SK-N-SH treated with all-trans-retinoic acid at 6 μM for 48 hours (cell line): Measurements from ENCODE around the gene MIA3.

Experiments
- ATAC-seq: fragments of 200-7000 bp; cut with Tn5 transposase; 3 replicates; pipeline ENCODE4 v1.9.1; 2020; ENCODE audit warnings: mild to moderate bottlenecking, moderate library complexity
- ARNTL ChIP-seq: fragments of 450-650 bp; formaldehyde crosslinking; IDR thresholded peaks from 2 replicates; pipeline ENCODE4 v1.5.0; 2020; ENCODE audit warnings: low read depth, mild to moderate bottlenecking, moderate library complexity, borderline replicate concordance
- CSDC2 ChIP-seq: fragments of 250-450 bp; sonication (Bioruptor Pico); IDR thresholded peaks from 2 replicates; pipeline ENCODE4 v1.5.0; 2020; ENCODE audit warnings: mild to moderate bottlenecking, moderate library complexity
- ESRRG ChIP-seq: fragments of 250-450 bp; sonication (Bioruptor Pico); IDR thresholded peaks from 2 replicates; pipeline ENCODE4 v1.6.1; 2021; ENCODE audit warnings: mild to moderate bottlenecking
- GLIS3 ChIP-seq: fragments of 250-450 bp; sonication (Bioruptor Pico); IDR thresholded peaks from 2 replicates; pipeline ENCODE4 v1.5.0; 2020; ENCODE audit warnings: mild to moderate bottlenecking, moderate library complexity
- OSR1 ChIP-seq: fragments of 250-450 bp; sonication (Bioruptor Pico); IDR thresholded peaks from 2 replicates; pipeline ENCODE4 v1.8.0; 2022; ENCODE audit warnings: moderate library complexity, mild to moderate bottlenecking, inconsistent platforms
- PPARA ChIP-seq: fragments of 250-450 bp; sonication (Bioruptor Pico); IDR thresholded peaks from 2 replicates; pipeline ENCODE4 v1.5.0; 2020; ENCODE audit warnings: mild to moderate bottlenecking, borderline replicate concordance
- RARB ChIP-seq: fragments of 250-450 bp; sonication (Bioruptor Pico); IDR thresholded peaks from 2 replicates; pipeline ENCODE4 v1.8.0; 2021; ENCODE audit warnings: mild to moderate bottlenecking, moderate library complexity
- SNAI2 ChIP-seq: fragments of 250-450 bp; sonication (Bioruptor Pico); IDR thresholded peaks from 2 replicates; pipeline ENCODE4 v1.5.0; 2020; ENCODE audit warnings: mild to moderate bottlenecking, moderate library complexity
- TCF4 ChIP-seq: fragments of 250-450 bp; sonication (Bioruptor Pico); IDR thresholded peaks from 2 replicates; pipeline ENCODE4 v1.8.0; 2021; ENCODE audit warnings: mild to moderate bottlenecking, moderate library complexity, borderline replicate concordance
- ZC3H10 ChIP-seq: fragments of 250-450 bp; sonication (Bioruptor Pico); IDR thresholded peaks from 2 replicates; pipeline ENCODE4 v1.5.1; 2021; ENCODE audit warnings: mild to moderate bottlenecking, moderate library complexity
- ZFP3 ChIP-seq: fragments of 250-450 bp; sonication (Bioruptor Pico); IDR thresholded peaks from 2 replicates; pipeline ENCODE4 v1.5.0; 2020; ENCODE audit warnings: mild to moderate bottlenecking, moderate library complexity
- ZFP30 ChIP-seq: fragments of 450-650 bp; formaldehyde crosslinking; IDR thresholded peaks from 2 replicates; pipeline ENCODE4 v1.5.0; 2022; ENCODE audit warnings: mild to moderate bottlenecking, moderate library complexity
- ZNF565 ChIP-seq: fragments of 450-650 bp; formaldehyde crosslinking; conservative IDR thresholded peaks from 2 replicates; pipeline ENCODE4 v1.5.0; 2020; ENCODE audit warnings: low read depth, mild to moderate bottlenecking, moderate library complexity
- ZNF70 ChIP-seq: fragments of 450-650 bp; formaldehyde crosslinking; IDR thresholded peaks from 2 replicates; pipeline ENCODE4 v1.5.0; 2020; ENCODE audit warnings: mild to moderate bottlenecking, moderate library complexity
- ZNF8 ChIP-seq: fragments of 450-650 bp; formaldehyde crosslinking; IDR thresholded peaks from 2 replicates; pipeline ENCODE4 v1.5.0; 2020; ENCODE audit warnings: mild to moderate bottlenecking, moderate library complexity
- TF ChIP-seq, protein P1 (sequence below): fragments of 250-450 bp; sonication (Bioruptor Pico); IDR thresholded peaks from 2 replicates; pipeline ENCODE4 v1.5.1; 2021; ENCODE audit warnings: mild to moderate bottlenecking, moderate library complexity
- TF ChIP-seq, protein P2 (sequence below): fragments of 250-450 bp; sonication (Bioruptor Pico); IDR thresholded peaks from 2 replicates; pipeline ENCODE4 v1.8.0; 2021; ENCODE audit warnings: low read depth, mild to moderate bottlenecking, moderate library complexity, borderline replicate concordance
- TF ChIP-seq, protein P3 (sequence below): fragments of 250-450 bp; sonication (Bioruptor Pico); IDR thresholded peaks from 2 replicates; pipeline ENCODE4 v1.8.0; 2020; ENCODE audit warnings: mild to moderate bottlenecking, moderate library complexity, borderline replicate concordance
- TF ChIP-seq, protein P4 (sequence below): fragments of 250-450 bp; sonication (Bioruptor Pico); IDR thresholded peaks from 2 replicates; pipeline ENCODE4 v1.5.0; 2020; ENCODE audit warnings: mild to moderate bottlenecking, moderate library complexity

Gene MIA3

DNA sequence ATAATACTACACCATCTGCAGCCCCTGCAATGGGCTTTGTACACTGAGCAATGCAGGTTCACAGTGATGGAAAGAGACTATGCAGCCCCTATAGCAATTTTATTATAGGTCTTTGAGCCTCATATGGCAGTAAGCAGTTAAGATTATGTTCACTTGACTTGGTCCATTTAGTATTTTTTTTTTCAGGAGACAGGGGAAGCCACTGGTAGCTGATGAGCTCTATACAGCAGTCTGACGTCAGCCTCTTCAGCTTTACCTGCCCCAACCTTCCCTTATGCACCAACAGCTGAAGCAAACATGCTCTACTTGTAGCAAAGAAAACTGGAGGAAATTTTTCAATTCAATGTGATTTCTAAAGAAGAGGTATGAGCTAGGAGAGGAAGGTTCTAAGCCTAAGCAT lies 62.2 kb downstream of the MIA3 start:
- no peak for ATAC-seq
- TF ChIP-seq ZNF565 (CRISPR knock-in tag) = no peak
- TF ChIP-seq ZFP3 (CRISPR knock-in tag) = no peak
- TF ChIP-seq, protein P1, sequence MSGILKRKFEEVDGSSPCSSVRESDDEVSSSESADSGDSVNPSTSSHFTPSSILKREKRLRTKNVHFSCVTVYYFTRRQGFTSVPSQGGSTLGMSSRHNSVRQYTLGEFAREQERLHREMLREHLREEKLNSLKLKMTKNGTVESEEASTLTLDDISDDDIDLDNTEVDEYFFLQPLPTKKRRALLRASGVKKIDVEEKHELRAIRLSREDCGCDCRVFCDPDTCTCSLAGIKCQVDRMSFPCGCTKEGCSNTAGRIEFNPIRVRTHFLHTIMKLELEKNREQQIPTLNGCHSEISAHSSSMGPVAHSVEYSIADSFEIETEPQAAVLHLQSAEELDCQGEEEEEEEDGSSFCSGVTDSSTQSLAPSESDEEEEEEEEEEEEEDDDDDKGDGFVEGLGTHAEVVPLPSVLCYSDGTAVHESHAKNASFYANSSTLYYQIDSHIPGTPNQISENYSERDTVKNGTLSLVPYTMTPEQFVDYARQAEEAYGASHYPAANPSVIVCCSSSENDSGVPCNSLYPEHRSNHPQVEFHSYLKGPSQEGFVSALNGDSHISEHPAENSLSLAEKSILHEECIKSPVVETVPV (CRISPR knock-in tag) = no peak
- no peak for TF ChIP-seq ZNF8 (CRISPR knock-in tag)
- TF ChIP-seq ZNF70 (CRISPR knock-in tag) = no peak
- no peak for TF ChIP-seq CSDC2 (CRISPR knock-in tag)
- no peak for TF ChIP-seq ESRRG
- no peak for TF ChIP-seq SNAI2 (CRISPR knock-in tag)
- TF ChIP-seq ZFP30 (CRISPR knock-in tag) = no peak
- TF ChIP-seq, protein P2, sequence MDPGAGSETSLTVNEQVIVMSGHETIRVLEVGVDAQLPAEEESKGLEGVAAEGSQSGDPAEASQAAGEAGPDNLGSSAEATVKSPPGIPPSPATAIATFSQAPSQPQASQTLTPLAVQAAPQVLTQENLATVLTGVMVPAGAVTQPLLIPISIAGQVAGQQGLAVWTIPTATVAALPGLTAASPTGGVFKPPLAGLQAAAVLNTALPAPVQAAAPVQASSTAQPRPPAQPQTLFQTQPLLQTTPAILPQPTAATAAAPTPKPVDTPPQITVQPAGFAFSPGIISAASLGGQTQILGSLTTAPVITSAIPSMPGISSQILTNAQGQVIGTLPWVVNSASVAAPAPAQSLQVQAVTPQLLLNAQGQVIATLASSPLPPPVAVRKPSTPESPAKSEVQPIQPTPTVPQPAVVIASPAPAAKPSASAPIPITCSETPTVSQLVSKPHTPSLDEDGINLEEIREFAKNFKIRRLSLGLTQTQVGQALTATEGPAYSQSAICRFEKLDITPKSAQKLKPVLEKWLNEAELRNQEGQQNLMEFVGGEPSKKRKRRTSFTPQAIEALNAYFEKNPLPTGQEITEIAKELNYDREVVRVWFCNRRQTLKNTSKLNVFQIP (CRISPR knock-in tag) = no peak
- TF ChIP-seq TCF4 (CRISPR knock-in tag) = no peak
- TF ChIP-seq OSR1 (CRISPR knock-in tag) = no peak
- TF ChIP-seq, protein P3, sequence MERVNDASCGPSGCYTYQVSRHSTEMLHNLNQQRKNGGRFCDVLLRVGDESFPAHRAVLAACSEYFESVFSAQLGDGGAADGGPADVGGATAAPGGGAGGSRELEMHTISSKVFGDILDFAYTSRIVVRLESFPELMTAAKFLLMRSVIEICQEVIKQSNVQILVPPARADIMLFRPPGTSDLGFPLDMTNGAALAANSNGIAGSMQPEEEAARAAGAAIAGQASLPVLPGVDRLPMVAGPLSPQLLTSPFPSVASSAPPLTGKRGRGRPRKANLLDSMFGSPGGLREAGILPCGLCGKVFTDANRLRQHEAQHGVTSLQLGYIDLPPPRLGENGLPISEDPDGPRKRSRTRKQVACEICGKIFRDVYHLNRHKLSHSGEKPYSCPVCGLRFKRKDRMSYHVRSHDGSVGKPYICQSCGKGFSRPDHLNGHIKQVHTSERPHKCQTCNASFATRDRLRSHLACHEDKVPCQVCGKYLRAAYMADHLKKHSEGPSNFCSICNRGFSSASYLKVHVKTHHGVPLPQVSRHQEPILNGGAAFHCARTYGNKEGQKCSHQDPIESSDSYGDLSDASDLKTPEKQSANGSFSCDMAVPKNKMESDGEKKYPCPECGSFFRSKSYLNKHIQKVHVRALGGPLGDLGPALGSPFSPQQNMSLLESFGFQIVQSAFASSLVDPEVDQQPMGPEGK (CRISPR knock-in tag) = no peak

DNA sequence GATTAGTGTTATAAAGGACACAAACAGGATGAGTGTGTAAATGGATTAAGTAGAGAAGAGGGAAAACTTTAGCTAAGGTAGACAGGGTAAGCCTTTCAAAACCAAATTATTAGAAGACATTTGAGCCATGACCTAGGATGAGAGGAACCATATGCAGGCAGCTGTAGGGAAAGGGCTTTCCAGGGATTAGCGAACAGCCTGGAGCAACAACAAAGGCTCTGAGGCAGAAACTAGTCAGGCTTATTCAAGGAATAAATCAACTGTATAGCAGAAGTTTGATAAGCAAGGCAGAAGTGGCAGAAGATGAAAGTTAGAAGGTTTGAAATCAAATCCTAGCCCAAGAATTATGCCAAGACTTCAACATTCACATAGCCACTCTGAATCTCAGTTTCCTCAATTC lies 73.1 kb downstream of the MIA3 start:
- ATAC-seq = no peak
- no peak for TF ChIP-seq ZFP30 (CRISPR knock-in tag)
- TF ChIP-seq CSDC2 (CRISPR knock-in tag) = no peak
- TF ChIP-seq, protein P4, sequence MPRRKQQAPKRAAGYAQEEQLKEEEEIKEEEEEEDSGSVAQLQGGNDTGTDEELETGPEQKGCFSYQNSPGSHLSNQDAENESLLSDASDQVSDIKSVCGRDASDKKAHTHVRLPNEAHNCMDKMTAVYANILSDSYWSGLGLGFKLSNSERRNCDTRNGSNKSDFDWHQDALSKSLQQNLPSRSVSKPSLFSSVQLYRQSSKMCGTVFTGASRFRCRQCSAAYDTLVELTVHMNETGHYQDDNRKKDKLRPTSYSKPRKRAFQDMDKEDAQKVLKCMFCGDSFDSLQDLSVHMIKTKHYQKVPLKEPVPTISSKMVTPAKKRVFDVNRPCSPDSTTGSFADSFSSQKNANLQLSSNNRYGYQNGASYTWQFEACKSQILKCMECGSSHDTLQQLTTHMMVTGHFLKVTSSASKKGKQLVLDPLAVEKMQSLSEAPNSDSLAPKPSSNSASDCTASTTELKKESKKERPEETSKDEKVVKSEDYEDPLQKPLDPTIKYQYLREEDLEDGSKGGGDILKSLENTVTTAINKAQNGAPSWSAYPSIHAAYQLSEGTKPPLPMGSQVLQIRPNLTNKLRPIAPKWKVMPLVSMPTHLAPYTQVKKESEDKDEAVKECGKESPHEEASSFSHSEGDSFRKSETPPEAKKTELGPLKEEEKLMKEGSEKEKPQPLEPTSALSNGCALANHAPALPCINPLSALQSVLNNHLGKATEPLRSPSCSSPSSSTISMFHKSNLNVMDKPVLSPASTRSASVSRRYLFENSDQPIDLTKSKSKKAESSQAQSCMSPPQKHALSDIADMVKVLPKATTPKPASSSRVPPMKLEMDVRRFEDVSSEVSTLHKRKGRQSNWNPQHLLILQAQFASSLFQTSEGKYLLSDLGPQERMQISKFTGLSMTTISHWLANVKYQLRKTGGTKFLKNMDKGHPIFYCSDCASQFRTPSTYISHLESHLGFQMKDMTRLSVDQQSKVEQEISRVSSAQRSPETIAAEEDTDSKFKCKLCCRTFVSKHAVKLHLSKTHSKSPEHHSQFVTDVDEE (CRISPR knock-in tag) = no peak
- TF ChIP-seq SNAI2 (CRISPR knock-in tag) = no peak
- no peak for TF ChIP-seq RARB
- TF ChIP-seq GLIS3 = no peak
- TF ChIP-seq ZC3H10 (CRISPR knock-in tag) = no peak
- no peak for TF ChIP-seq ARNTL (CRISPR knock-in tag)
- TF ChIP-seq PPARA (CRISPR knock-in tag) = no peak
- TF ChIP-seq ZNF70 (CRISPR knock-in tag) = no peak
- no peak for TF ChIP-seq OSR1 (CRISPR knock-in tag)
- TF ChIP-seq TCF4 (CRISPR knock-in tag) = no peak
- TF ChIP-seq, protein P3 (CRISPR knock-in tag) = no peak
- no peak for TF ChIP-seq ZFP3 (CRISPR knock-in tag)

DNA sequence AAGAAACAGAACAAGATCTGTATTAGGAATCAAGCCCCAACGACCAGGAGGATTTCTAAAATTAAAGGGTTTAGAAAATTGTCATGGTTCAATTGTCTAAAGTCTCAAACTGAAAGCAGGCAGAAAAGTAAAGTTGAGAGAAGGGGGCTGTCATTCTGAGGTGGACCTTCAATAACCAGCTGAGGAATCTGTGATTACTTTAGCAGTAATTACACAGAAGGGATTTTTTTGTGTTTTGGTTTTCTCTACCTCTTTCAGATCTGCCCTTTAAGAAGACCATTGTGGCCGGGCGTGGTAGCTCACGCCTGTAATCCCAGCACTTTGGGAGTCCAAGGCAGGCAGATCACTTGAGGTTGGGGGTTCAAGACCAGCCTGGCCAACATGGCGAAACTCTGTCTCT lies 77.0 kb downstream of the MIA3 start:
- TF ChIP-seq ZNF8 (CRISPR knock-in tag) = no peak
- no peak for TF ChIP-seq CSDC2 (CRISPR knock-in tag)
- TF ChIP-seq, protein P4 (CRISPR knock-in tag) = no peak
- no peak for TF ChIP-seq RARB
- TF ChIP-seq ZFP3 (CRISPR knock-in tag) = no peak
- no peak for TF ChIP-seq ZC3H10 (CRISPR knock-in tag)
- no peak for TF ChIP-seq ESRRG
- TF ChIP-seq ZFP30 (CRISPR knock-in tag) = no peak
- no peak for ATAC-seq
